KOPT-K1 (cell line): Measurements from ENCODE around the gene KCNJ12.
"Not testable (repeated sequence)": the region's sequence is repeated elsewhere in the genome, so short reads cannot be mapped to it uniquely, and the experiment has no call there.

Experiments used
- H3K27ac ChIP-seq: fragments of 200-600 bp; sonication (generic); 2 replicates; pipeline ENCODE4 v1.5.1; 2016; ENCODE audit warnings: antibody characterized with exemption, mild to moderate bottlenecking, low read depth, low read length; ENCODE audit not compliant: poor library complexity, severe bottlenecking
- H3K36me3 ChIP-seq: fragments of 200-600 bp; sonication (generic); 2 replicates; pipeline ENCODE4 v1.5.1; 2017; ENCODE audit warnings: antibody characterized with exemption, mild to moderate bottlenecking, low read length, moderate library complexity; ENCODE audit not compliant: insufficient read depth
- H3K9me3 ChIP-seq: fragments of 200-600 bp; sonication (generic); 2 replicates; pipeline ENCODE4 v1.5.1; 2017; ENCODE audit warnings: antibody characterized with exemption, low read length, mild to moderate bottlenecking; ENCODE audit not compliant: insufficient read depth, poor library complexity, severe bottlenecking

KCNJ12 gene

DNA sequence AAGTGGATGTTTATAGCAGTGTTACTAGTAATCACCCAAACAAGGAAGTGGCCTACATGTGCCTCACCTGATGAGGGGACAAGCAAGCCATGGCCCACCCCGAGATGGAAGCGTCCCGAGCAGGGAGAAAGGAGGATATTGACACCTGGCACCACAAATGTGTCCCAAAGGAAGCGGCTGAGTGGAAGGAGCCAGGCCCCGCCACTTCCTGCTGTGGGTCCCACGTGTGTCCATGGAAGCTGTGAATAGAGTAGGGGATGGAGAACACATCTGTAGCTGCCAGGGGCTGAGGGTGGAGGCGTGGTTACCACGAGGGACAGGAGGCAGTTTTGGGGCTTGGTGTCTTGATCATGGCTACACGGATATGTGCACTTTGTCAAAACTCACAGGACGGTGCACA, 49.2 kb downstream of the KCNJ12 start:
- H3K27ac ChIP-seq: no peak overlapping the region
- H3K9me3 ChIP-seq: no peaks in the 10 kb centered on the region
- no peaks in the 10 kb centered on the region for H3K36me3 ChIP-seq

DNA sequence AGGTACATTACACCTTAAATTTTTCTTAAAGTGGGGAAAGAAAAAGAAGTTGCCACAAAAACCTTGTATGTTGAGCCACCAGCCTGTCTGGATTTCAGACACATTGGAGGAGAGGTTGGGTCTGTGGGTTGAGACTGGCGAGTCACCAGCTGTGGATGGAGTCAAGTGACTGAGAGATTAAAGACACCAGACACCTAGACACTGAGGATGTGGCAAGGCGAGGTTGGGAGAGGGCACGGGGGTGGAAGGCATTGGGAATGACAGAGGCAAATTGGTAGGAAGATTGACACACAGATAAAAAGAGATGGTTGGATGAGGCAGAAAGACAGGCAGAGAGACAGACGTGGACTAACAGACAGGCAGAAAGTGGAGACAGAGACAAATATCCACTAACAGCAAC, 49.6 kb downstream of the KCNJ12 start:
- H3K27ac ChIP-seq: no peak overlapping the region
- H3K9me3 ChIP-seq: no peaks in the 10 kb centered on the region
- no peaks in the 10 kb centered on the region for H3K36me3 ChIP-seq

DNA sequence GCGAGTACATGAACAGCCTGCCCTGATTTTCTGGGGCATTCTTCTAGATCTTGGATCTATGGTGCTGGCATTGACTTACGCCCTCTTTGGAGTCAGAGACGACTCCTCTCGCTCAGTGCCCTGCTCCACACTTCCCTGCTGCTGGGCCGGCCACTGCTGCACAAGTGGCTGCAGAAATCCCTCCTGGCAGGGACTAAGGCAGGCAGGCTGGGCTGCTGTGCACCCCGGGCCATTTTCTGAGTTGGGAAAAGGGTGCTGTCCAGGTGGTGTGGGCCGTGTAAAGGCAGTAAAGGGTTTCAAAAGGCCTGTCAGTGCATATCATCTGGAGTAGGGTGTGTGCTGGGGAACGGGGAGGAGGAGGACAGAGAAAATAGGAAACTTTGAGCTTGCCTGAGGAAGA, 50.1 kb downstream of the KCNJ12 start:
- not testable (repeated sequence) for H3K9me3 ChIP-seq, H3K27ac ChIP-seq, H3K36me3 ChIP-seq

DNA sequence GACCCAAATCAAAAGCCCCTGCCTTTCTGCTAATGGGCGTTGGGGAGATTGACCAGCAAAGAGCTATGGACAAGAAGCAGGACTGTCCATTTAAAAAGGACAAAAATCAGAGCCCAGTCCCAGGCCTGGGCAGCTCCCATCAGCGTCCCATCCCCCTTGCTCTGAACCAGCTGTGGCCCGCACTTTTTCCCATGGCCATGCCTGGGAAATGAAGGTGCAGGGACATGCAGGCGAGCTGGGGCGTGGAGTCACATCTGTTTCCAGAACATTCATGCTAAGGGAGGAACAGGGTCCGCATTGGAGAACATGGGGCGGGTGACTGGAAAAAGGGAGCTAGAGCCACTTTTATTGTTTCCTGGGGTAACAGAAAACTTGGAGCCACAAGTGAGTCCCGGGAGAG, 50.7 kb downstream of the KCNJ12 start:
- not testable (repeated sequence) for H3K27ac ChIP-seq, H3K9me3 ChIP-seq, H3K36me3 ChIP-seq

DNA sequence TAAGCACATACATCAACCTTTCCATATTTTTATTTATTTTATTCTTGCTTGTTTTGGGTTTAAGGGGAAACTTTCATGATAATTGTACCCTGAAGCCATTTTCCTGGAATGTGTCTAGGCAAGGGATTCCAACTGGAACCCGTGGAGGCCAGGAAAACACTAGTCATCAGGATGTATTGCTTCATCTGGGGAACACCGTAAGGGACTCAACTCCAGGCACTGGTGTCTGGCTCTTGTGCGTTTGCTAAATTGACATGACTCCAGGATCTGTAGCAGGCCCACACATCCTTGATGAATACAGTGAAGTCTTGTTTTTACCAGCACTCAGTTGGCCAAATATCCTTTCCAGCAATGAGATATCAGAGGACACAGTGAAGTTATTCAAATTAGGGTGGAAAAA, 51.6 kb downstream of the KCNJ12 start:
- not testable (repeated sequence) for H3K9me3 ChIP-seq, H3K36me3 ChIP-seq, H3K27ac ChIP-seq

DNA sequence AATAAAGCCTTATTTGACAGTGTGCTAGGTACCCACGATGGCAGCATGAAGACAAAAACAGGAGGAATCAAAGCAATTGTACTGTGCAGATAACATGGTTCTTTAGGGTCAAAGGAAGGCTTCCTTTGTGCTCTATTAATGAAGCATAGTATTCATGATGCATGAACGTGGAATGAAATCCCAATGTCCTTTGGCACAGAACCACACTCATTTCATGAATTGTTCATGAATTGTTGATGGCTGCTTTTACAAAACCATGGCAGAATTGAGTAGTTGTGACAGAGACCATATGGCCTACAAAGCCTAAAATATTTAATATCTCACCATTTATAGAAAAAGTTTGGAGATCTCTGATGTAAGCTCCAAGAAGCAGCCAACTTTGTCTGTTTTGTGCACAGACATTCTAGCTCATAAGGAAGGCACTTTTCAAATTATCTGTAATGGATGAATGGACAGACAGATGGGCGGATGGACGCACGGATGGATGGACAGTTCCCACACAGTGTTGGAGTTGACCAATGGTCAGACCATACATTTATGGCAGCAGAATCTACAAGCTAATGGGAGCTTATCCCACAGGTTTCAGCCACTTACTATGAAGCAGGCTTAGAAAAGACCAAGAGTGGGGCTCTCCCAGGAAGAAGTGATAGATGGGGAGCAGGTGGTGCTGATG, 52.7 kb downstream of the KCNJ12 start:
- H3K36me3 ChIP-seq, H3K27ac ChIP-seq, H3K9me3 ChIP-seq: not testable (repeated sequence)

DNA sequence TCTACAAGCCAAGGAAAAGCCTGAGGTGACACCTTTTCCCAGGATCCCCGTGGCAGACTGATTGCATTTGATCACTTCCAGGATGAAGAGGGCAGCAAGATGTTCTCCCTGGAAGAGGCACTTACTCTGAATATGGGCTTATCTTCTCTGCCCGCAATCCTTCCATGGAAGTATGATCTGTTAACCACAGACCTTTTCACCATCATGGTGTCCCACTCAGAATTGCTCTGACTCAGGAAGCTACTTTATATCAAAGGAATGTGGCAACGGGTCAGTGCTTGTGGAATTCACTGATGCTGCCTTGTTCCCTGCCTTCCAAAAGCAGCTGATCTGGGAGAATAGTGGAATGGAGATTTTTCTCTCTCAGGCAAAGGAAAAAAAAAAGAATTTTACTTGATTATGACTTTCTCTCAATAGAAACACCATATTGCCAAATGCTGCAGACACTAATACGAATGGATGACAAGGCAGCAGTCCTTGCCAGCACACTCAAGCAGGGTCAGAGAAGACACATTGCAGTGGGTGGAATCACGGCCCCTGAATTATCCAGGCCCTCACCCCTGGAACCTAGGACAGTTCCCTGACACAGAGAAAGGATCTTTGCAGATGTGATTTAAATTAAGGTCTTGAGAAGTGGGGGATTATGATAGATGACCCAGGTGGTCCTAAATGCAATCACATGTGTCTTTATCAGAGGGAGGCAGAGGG, 53.9 kb downstream of the KCNJ12 start:
- not testable (repeated sequence) for H3K9me3 ChIP-seq, H3K27ac ChIP-seq, H3K36me3 ChIP-seq

DNA sequence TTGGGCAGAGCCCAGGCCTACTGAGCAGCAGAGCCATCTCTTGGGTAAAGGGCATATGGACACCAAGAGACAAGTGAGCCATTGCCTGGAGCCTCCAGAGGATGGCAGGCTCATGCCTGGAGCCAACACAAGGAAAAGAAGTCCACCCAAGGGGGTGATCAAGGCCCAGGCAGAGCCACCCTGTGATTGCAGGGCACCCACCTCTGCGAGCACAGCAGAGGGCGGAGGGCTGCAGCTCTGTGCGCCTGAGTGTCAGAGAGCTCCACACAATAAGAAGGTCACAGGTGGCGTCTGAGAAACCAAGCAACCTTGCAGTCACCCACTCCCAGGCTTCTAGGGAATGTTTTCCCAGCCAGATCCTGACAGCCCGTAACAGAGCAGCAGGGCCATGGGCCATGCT, 57.8 kb downstream of the KCNJ12 start:
- H3K9me3 ChIP-seq, H3K27ac ChIP-seq, H3K36me3 ChIP-seq: not testable (repeated sequence)

DNA sequence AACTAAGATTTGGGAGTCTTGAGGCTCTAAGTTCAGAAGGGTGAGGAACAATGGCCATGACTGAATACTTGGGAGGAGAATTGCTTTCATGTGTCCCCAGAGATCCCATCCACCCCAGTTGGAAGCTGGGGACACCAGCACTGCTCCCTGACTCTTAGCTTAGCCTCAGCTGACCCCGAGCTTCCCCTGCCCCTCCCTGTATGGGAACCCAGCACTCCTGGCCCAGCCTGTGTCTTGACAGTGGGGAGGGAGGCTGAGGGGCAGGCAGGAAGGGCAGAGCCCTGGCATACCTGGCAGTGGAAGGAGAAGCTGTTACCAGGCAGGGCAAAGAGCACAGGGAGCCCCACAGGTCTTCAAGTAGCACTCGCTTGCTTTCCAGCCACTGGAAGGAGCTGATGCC, 58.8 kb downstream of the KCNJ12 start:
- H3K27ac ChIP-seq: not testable (repeated sequence)

DNA sequence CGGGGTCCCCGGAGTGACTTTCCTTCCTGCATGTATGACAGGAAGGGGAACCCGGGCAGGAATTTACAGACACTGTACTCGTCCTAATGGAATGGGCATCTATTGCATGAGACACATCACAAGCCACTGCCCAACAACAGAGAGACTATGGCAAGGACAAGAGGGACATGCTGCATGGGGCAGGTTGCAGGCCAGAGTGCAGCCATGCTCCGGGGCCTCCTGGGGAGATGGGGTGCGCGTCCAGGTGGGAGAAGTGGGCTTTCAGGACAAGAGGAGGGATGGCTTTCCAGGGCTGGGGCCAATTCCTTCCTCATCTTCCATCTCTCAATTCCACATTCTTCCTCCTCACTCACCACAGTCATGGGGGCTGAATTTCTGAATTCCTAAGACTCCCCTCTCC, 60.3 kb downstream of the KCNJ12 start:
- not testable (repeated sequence) for H3K9me3 ChIP-seq, H3K36me3 ChIP-seq, H3K27ac ChIP-seq

More for the DNA sequence above, 58.8 kb downstream of the KCNJ12 start:
- H3K9me3 ChIP-seq, H3K36me3 ChIP-seq: not testable (repeated sequence)

DNA sequence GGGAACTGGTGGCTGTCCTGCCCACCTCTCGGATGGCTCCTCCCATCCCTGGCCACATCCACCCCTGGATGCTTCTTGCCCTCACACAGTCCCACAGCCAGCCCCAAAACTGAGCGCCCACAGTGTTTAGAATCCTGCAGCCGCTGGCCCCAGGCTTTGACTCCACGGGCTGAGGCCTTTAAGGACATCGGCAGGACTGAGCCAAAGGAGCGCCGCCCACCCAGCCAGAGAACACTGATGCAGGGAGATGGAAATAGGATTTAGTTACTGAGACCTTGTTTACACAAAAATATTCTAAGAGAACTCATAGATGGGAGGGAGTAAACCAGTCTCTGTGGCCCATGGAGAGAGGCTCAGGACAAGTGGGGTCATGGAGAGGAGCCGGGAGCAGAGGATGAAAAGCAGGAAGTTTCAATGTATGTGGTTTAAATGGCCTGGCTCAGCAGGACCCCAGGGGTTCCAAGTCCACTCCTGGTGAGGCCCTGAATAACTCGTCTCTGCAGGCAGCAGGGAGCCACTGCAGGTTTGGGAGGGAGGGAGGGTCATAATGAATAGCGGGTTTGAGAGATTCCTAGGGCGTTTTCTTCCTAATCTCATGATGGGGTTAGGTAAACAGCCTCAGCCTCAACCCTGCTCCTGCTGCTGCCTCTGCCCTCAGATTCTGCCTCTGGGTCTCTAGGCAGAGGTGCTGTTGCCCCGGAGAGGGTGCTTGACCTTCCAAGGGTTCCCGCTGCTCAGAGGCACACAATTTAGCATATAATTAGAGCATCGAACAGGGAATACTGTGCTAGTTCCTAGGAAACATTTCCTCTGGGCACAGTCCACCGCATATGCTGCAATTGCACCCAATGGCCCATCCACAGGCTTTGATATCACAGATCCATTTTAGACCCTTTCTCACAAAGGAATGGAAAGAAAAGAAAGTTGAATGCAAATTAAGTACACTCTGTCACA, 61.0 kb downstream of the KCNJ12 start:
- H3K36me3 ChIP-seq, H3K9me3 ChIP-seq, H3K27ac ChIP-seq: not testable (repeated sequence)

DNA sequence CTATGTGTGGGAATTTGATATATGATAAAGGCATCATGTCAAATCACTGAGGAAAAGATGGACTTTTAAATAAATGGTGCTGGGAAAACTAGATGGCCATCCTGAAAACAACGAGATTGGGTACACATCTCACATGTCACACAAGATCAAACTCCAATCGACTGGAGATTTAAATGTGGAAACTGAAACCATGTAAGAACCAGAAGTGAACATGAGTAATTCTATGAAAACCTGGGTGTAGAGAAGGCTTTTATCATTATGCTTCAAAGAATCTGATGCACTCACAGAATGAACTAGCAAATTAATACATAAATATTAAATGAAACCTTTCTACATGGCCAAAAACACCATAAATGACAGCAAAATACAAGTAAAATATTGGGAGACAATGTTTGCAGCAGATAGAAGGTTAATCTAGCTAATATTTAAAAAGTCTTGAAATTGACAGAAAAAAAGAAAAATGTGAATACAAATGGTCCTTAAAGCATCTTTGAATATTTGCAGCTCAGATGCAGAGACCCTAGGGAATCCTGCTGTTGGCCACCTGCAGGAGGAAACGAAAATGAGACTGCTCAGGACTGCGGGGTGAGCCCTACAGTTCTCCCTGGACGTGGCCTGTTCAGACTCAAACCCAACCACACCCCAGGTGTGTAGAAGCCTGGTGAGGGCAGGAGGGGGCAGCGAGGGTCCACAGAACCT, 62.3 kb downstream of the KCNJ12 start:
- H3K36me3 ChIP-seq, H3K9me3 ChIP-seq, H3K27ac ChIP-seq: not testable (repeated sequence)

DNA sequence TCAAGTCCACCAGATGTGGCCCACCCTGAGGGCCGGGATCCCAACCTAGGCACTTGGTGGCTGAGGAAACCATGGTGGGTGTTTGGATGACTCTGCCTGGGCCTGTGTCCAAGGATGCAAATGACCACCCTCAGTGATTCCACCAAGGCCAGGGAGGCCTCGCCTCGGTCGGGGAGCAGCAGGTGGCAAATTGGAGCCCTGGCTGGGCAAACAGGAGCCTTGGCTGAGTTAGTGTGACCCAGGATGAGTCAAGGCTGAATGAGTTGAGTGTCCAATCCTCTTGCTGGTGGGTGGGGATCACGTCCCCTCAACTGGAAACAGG, 62.8 kb downstream of the KCNJ12 start:
- H3K27ac ChIP-seq, H3K9me3 ChIP-seq, H3K36me3 ChIP-seq: not testable (repeated sequence)

DNA sequence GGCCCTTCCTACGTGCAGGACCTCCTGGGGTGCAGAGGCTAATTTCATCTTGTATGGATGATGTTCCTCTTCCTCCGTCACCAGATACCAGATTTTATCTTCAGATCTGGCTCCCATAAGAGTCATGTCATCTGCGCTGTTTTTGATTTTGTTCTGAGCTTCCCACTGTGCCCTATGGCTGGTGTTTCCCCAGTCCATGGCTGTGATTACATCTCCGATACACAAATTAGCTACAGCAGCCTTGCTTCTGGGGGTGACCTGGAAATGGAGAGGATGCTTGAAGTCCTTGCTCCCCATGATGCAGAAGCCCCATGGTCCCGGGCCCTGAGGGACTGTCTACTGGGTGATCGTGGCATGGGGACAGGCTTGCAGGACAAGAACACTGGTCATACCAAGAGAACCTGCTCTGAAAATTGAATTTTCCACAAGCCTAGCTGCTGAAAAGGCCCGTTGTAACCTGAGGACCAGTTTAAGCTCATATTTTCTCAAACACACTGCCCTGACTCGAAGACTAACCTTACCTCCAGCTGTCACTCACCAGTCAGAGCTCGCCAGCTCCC, 69.0 kb downstream of the KCNJ12 start:
- Histone ChIP-seq H3K36me3 (no peaks in the 10 kb centered on the region), H3K27ac (no peak overlapping the region), H3K9me3 (no peaks in the 10 kb centered on the region)

DNA sequence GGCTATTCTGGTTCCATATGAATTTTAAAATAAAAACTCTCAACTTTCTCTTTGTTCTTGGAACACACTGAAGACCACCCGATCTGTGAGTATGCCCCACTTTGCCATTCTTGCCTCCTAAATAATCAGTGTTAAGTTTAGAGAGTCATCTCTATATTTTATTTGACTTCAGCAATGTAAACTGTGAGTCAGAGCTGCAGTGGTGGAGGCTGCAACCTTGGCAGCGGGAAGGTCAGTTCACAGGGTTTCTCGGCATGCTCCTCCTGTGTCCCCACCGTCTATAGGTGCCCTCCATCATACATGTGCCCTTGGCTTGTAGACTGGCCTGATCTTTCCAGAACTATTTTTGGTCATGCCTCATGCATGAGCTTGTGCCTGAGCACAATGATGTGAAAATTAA, 71.4 kb downstream of the KCNJ12 start:
- H3K27ac ChIP-seq, H3K9me3 ChIP-seq, H3K36me3 ChIP-seq: not testable (repeated sequence)
